HPDE6-E6E7 (cell line): ENCODE results near the gene FAM186B.
"Not testable (repeated sequence)": the region's sequence is repeated elsewhere in the genome, so short reads cannot be mapped to it uniquely, and the experiment has no call there.

Source experiments
- DNase-seq: peaks from one replicate; pipeline ENCODE4 v3.0.0; 2011; ENCODE audit warnings: missing footprints; ENCODE audit errors: extremely low spot score

Gene FAM186B

GRCh38 chr12:49635656-49636055 is 30.2 kb upstream of the FAM186B start:
- DNase-seq = no peak

- no peak for DNase-seq
These were observed 29.6 kb upstream of the FAM186B start for GRCh38 chr12:49635036-49635435.

- no peak for DNase-seq
These were observed 28.4 kb upstream of the FAM186B start for GRCh38 chr12:49633703-49634345.

DNA sequence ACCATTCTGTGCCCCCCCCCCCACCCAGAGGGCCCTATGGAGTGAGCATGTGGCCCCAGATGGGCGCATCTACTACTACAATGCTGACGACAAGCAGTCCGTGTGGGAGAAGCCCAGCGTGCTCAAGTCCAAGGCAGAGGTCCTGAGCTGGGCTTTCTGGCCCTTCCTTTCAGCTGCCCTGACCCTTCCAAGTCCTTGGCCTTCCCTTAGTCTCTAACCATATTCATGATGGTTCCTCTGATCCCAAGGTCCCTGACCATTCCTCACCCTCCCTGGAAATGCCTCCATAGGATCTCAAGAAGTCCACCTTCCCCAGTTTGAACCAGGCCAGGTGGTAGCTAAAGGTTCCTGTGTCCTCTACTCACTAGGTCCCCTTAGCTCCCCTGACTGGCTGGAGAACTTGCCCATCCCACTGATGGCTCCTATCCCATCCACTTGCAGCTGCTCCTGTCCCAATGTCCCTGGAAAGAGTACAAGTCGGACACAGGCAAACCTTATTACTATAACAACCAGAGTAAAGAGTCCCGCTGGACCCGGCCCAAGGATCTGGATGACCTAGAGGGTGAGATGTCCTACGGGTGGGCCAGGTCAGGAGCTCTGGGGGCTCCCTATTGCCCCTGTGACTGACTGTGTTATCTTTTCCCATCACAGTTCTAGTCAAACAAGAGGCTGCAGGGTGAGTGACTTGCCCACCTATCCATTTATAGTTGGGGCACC is 27.7 kb upstream of the FAM186B start:
- no peak for DNase-seq

DNA sequence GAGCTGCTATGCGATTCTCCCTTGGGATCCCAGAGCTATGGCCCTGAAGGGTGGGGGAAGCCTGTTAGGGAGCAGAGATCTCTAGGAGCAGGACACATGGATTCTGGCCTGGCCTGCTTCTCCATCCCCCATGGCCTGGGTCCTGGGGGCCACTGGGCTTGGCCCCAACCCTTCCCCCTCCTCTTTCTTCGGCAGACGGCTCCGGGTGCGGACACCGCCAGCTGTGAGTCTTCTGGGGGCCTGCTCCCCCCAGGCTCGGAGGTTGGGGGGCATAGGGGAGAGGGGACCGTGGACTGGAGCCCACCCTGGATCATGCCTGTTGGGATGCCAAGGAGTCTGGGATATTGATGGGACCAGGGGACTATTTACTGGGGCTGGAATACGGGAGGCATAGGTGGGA is 27.0 kb upstream of the FAM186B start:
- no peak for DNase-seq

DNA sequence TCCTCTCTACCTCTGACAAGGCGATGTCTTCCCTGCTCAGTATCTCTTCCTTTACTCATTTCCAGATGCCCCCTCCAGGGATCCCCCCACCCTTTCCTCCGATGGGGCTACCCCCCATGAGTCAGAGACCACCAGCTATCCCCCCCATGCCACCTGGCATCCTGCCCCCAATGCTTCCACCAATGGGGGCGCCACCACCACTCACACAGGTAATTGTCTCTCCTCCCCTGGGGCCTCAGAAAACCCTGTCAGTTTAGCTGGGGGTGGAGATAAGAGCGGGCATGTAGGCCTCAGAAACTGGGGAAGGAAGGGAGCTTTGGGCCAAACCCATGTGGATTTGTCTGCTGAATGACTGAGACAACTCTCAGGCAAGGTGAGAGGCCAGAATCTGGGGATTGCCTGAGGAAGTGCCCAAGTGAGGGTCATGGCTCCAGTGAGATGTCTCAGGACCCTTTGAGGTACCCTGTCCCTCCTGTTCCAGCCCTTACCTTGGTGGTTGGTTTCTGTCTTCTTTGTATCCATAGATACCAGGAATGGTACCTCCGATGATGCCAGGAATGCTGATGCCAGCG is 26.0 kb upstream of the FAM186B start:
- DNase-seq = no peak

DNA sequence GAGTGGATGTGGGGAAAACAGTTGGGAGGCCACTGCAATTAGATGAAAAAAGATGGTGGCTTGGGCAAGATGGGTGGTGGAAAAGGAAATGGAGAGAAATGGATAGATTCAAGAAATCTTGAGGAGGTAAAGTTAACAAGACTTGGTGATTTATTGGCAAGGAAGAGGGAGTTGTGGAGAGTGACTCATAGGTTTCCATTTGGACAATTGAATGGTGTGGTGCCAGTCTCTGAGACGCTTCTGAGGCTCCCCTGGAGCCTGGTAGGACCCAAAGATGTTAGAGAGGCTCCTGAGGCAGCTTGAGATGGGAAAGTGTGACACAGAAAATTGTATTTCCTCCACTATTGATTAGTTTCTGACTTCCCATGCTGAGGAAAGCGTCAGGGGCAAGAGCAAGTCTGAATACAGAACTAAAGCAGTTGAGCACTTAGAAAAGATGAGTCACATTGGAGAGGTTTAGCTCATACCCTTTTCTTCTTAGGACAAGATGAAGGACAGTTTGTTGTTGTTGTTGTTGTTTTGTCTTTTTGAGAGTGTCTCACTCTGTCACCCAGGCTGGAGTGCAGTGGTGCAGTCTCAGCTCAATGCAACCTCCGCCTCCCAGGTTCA is 22.4 kb upstream of the FAM186B start:
- DNase-seq = no peak

GRCh38 chr12:49626836-49627235 is 21.4 kb upstream of the FAM186B start:
- DNase-seq = no peak

- DNase-seq = no peak
These were observed 20.9 kb upstream of the FAM186B start for GRCh38 chr12:49626169-49626835.

DNA sequence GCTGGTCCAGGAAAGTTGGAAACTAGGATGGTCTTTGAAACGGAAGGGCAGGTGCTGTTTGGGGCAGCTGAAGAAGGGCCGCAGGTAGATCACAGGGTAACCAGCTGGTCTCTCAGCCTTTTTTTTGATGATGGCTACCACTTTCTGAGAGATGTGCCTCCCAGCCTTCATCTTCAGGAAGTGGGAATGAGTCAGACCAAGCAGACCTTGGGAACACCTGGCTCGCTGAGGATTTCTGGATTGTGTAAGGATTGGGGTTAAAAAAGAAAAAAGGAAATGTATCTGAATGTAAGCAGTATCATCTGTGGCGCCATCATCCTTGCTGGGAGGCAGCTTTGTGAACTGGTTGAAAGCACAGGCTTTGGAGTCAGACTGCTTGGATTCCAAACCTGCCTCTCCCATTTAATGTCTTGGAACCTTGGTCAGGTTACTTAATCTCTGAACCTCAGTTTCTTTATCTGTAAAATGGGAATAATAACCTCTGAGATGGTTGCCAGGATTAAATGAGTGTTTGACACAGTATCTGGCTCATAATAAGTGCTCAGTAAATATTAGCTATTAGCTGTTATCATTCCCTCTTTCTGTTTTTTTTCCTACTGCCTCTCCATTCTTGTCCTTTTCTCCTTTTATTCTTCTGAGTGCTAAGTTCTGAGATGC is 19.6 kb upstream of the FAM186B start:
- DNase-seq = peak; percentile 67

- DNase-seq = peak; percentile 79
These were observed 17.9 kb upstream of the FAM186B start, which contains the start of gene PRPF40B for GRCh38 chr12:49623142-49623904. TSS of gene PRPF40B (plus strand) at chr12:49623561. CDS start at chr12:49623591, 30 bp downstream.

- DNase-seq = no peak
These were observed 17.2 kb upstream of the FAM186B start for GRCh38 chr12:49622501-49623141.

GRCh38 chr12:49621651-49622500 is 16.4 kb upstream of the FAM186B start:
- DNase-seq = no peak

GRCh38 chr12:49619286-49619685 is 13.8 kb upstream of the FAM186B start:
- no peak for DNase-seq

GRCh38 chr12:49618576-49618975 is 13.1 kb upstream of the FAM186B start:
- DNase-seq = no peak

DNA sequence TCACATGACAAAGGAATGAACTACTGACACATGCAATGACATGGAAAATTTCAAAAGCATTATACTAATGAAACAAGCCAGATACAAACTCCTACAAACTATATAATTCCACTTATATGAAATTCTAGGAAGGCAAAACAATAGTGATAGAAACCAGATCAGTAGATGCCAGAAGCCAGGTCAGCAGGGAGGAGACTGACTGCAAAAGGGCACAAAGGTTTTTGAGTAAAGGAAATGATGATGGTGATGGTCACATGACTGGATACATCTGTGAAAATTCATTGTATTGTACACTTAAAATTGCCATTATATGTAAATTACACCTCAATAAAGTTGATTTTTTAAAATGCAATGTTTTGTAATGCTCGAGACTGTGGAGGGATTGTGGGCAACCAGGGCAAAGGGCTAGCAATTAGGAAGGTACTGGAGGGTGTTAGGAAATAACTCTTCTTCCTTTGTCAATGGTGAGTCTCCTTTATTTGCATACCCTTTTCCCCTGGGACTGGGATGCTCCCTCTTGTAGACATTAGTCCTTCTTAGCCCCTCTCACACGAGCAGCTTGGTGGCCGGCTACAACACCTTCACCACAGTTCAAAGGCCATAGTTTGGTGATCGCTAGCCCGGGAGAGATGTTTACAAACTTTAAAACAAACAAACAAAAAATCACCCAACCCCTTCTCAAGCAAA is 11.2 kb upstream of the FAM186B start:
- DNase-seq = no peak

- no peak for DNase-seq
These were observed 10.3 kb upstream of the FAM186B start for GRCh38 chr12:49615725-49616124.

GRCh38 chr12:49612210-49612609 is 6.8 kb upstream of the FAM186B start:
- no peak for DNase-seq

- DNase-seq = not testable (repeated sequence)
These were observed 5.3 kb upstream of the FAM186B start for GRCh38 chr12:49610785-49611184.
